Fibroblast of skin of back (primary cell): ENCODE data around the gene TMIE. TPM values are rescaled to one million over a fixed set of nuclear protein-coding genes. Genes with fewer than 3 reads are reported as not detected.
A peak's percentile ranks its signal among the peaks of the same experiment; 100 is the strongest.

ENCODE experiments used
- DNase-seq: peaks from one replicate; pipeline ENCODE4 v3.0.0-alpha.2; 2013
- polyA plus RNA-seq, 2 experiments: library from polyadenylated mRNA; unstranded; fragments of 120-200 nt; gene quantifications; one replicate each; pipeline ENCODE4 v1.2.1, GENCODE V29; 2013; ENCODE audit not compliant: insufficient read length in 2 of 2

The TMIE gene
- 0.11 TPM for polyA plus RNA-seq (2013, experiment 1 of 2; ENCODE audit: insufficient read length)
- polyA plus RNA-seq (2013, experiment 2 of 2; ENCODE audit: insufficient read length), result 0.19 TPM

DNA sequence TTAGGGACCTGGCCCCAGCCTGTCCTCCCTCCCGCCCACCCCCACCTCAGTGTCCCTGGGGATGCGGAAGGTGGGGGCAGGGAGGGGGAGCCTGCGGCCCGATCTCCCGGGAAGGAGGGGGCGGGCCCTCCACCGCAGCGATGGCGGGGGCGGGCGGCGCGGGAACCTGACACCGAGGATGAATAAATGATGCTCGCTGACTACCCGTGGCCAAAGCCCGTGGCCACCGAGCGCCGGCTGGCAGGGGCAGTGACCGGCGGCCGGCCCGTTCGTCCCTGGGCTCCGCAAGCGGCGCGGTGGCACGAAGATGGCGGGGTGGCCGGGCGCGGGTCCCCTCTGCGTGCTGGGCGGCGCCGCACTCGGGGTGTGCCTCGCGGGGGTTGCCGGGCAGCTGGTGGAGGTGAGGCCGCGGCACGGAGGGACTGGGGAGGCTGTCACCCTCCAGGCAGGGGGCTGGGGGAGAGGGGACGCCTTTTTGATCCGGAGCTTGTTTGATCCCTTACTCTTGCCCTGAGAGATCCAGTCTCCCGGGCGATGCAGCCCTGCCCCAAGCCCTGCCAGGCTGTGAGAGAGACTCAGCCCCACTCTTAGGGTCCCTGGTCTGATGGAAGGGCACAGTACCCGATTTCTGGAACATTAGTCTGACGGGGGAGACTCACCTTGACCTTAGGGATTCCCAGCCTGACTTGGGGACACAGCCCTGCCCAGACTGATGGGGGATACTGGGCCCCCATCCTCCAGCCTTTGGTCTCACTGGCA, at the start of gene TMIE:
Gene TMIE (plus strand): TSS at position 212 of the 759 bp plus-strand sequence. CDS start 96 bp downstream, at position 308.
- no peak for DNase-seq

- DNase-seq, result peak; percentile 42
Observed at GRCh38 chr3:46655271-46655670, 45.9 kb upstream of the TMIE start.

DNA sequence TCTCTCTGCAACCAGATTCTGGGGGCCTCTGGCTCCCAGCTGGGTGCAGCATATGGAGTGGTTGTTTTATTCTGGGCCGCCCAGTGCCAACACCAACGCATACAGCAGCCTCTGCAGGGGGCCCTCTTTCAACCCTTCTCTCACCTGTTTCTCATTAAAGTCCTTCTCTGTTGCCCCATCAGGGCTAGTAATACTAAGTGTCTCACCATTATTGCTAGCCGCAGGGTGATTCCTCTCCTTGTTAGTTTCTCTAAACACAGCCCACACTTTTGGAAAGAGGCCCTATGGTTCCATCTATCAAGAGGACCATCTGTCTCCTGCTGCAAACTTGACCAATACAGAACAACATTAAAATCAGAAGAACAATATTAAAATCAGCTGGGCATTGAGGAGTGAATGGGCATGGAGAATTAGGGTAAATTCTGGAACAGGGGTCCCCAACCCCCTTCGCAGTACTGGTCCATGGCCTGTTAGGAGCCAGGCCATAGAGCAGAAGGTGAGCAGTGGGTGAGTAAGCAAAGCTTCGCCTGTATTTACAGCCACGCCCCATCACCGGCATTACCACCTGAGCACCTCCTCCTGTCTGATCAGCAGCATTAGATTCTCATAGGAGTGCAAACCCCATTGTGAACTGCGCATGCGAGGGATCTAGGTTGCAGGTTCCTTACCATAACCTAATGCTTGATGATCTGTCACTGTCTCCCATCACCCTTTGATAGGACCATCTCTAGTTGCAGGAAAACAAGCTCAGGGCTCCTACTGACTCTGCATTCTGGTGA, 44.2 kb upstream of the TMIE start:
- no peak for DNase-seq

DNA sequence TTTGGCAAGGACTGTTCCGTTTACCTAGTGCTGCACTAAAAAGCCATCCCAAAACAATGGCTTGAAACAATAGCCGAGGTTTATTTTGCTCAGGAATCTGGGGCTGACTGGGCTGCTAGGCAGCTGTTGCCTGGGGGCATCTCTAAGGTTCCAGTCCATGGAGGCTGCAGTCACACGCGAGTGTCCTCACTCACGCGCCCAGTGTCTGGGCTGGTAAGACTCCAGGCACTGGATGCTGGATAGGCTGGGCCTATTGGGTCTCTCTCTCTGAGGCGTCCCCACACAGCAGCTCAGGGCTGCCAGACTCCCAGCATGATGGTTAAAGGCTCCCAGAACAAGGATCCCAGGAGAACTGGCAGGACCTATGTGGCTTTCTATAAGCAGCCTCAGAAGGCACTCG, 41.9 kb upstream of the TMIE start:
- DNase-seq, result peak; percentile 32

DNA sequence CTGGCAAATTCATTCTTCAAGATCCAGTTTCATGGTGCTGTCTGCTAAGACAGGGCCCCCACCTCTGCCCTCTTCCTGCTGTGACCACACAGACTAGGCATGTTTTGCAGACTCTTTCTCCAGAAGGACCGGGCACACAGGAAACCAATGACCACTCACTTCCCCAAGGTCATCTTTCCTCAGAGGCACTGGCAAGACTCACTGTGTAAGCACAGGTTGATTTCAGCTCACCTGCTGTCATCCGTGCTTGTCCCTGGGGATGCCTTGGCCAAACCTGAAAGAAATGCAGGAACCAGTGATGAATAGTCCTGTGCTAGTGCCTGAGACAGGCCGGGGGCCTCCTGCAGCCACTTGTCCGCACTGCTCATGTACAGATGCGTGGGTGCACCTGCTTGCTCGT, 41.2 kb upstream of the TMIE start:
- DNase-seq, result no peak

DNA sequence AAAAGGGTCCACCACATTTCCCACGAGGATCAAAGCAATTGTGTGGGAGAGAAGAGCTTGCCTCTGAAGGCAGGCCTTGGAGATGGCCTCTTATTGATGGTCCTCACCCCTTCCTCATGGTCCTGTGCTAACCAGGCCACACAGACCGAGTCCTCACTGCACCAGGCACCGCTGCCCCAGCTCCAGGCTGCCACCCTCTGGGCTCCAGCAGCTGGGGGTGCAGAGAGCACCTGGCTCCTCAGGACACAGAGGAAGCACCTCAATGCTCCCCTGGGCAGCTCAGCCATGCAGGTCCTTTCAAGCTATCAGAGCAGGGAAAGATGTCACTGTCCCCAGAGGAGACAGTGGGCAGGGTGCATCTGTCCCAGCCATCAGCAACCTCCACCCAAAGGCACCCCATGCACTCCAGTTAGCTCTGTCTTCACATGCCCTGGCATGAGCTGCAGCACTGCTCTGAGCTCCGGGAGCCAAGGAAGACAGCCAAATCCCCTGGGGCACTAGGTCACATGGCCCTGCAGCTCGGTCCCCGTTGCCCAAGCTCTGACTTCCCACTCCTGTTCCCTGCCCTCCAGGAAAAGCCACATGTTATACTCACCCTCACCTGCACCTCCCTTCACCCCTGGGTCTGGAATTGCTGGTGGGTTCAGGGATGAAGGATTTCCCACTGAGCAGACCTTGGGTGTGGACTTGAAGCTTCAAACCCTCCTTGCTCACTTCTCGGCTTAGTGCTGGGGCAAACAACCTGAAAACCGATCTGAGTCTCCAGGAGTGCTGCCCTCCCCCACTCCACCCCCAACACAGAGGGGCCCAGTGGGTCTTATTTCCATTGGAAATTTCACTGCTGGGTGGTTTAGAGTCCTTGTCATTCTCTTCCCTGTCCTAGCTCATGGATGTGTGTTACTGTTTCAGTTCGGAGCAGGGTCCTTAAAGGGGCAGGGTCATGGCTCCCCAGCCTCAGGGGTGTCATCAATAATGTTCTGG, 40.4 kb upstream of the TMIE start:
- no peak for DNase-seq

GRCh38 chr3:46661776-46662766, 39.1 kb upstream of the TMIE start:
- no peak for DNase-seq

GRCh38 chr3:46662771-46663551, 38.2 kb upstream of the TMIE start:
- peak; percentile 10 for DNase-seq

DNA sequence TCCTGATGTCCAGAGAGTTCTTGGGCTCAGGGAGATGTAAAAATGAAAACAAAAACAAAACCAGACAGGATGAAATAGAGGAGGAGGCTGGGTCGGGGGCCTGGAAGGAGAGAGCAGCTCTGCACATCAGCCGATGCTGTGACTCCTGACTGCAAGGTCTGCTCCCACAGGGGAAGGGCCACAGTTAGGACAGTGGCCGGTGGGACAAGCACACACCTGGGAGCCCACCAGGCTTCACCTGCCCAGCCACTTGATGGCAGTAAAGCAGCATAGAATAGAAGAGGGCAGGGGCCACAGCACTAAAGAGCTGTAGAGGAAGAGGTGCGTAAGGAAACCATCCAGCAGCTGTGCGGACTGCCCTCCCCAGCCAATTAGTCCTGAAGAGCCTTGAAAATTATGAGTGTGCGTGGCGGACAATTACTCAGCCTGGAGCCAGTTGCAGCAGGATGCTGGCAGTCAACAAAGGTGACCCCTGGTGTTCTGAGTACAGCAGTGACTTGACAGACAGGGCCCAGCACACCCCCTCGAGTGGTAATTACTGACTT, 37.5 kb upstream of the TMIE start:
- DNase-seq, result no peak

GRCh38 chr3:46664188-46664970, 36.8 kb upstream of the TMIE start:
- DNase-seq, result no peak

DNA sequence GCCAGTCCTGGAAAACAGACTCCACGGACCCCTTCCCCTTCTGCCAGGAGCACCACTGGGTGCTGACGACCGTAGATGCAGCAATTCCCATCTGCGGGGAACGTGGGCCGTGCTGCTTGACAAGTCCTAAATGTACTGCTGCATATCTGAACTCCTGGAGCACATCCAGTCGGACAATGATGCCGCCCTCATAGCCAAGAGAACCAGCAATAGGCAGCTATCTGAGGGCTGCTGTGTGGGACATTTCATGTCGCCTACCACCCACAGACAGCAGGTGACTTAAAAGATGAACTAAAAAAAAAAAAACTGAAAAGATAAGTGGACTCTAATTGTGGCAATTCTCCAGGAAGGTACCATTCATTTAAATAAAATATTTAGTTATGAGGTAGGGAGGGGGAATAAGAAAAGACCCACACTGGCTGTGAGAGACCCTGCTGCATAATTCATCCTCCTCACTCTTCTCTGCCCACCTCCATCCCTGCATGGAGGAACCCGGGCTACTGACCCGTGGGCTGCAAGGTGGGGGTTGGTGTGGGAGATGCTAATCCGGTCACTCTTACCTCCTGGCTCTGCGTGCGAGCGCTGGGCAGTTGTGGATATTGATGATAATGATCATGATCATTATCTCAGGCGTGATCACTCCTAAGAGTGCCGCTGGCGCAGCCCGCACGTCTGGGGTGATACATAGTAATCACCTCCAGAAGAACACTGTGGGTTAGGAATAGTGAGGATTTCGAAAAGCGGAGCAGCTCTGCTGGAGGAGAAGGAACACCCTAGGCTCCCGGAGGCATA, 36.0 kb upstream of the TMIE start:
- DNase-seq, result no peak

- DNase-seq, result no peak
Observed at GRCh38 chr3:46665763-46666452, 35.3 kb upstream of the TMIE start.

GRCh38 chr3:46666453-46666845, 34.7 kb upstream of the TMIE start:
- no peak for DNase-seq

DNA sequence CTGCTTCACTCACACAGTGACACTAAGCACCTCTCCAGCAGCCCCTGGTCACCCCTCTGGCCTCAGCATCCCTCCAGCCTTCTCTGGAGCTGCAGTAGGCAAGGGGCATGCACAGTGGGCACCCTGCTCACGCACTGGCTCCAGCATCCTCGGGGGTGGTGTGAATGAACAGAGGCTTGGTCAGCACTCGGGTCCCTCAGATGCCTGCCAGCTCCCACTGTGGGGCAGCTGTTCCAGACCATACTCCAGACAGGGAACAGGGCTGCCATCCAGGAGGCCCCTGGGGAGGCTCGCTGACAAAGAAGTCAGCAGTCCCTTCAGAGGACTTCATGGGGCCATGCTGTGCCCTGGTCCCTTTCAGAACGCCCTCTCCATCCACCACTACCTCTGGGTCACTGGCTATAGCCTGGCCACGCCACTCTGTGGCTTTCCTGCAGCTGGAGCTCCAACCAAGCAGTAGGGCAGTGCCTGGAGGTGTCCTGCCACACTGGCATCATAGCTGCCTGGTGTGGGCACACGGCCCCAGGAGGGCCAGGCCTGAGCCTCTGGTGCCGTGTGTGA, 34.1 kb upstream of the TMIE start:
- no peak for DNase-seq

- DNase-seq, result no peak
Observed at GRCh38 chr3:46667657-46668056, 33.5 kb upstream of the TMIE start.

- no peak for DNase-seq
Observed at GRCh38 chr3:46668116-46668515, 33.1 kb upstream of the TMIE start.

GRCh38 chr3:46668591-46668990, 32.6 kb upstream of the TMIE start:
- DNase-seq, result no peak
